Epithelial cell of proximal tubule (primary cell): ENCODE measurements around the gene OSBPL6. TPM values are rescaled to one million over a fixed set of nuclear protein-coding genes. Genes with fewer than 3 reads are reported as not detected.

Experiments used
- DNase-seq: peaks from one replicate; pipeline ENCODE4 v3.0.0-alpha.2; 2011; ENCODE audit warnings: low read depth
- H3K4me3 ChIP-seq: 2 replicates; pipeline ENCODE4 v1.5.1; 2011; ENCODE audit warnings: low read depth, mild to moderate bottlenecking, low read length
- CTCF ChIP-seq: conservative IDR thresholded peaks from 2 replicates; pipeline ENCODE4 v1.5.1; 2012; ENCODE audit warnings: low read depth, mild to moderate bottlenecking, low read length
- total RNA-seq: library from RNA; depleted of rRNA; stranded (reverse); fragments of >200 nt; gene quantifications from 2 replicates; pipeline ENCODE4 v1.2.3, GENCODE V29; 2015

OSBPL6 gene
- total RNA-seq, 1 donor from 2014 or later: 2.9 TPM

GRCh38 chr2:178385595-178386148 is 191.4 kb downstream of the OSBPL6 start:
- no peak for DNase-seq
- H3K4me3 ChIP-seq: no peak overlapping the region
- TF ChIP-seq CTCF: no peak

- DNase-seq: no peak
- no peak for TF ChIP-seq CTCF
- H3K4me3 ChIP-seq: no peak overlapping the region
Observed at GRCh38 chr2:178386986-178387597, 192.8 kb downstream of the OSBPL6 start.

GRCh38 chr2:178388287-178388686 is 194.0 kb downstream of the OSBPL6 start:
- TF ChIP-seq CTCF: no peak
- H3K4me3 ChIP-seq: no peak overlapping the region
- DNase-seq: no peak

- no peak for TF ChIP-seq CTCF
- DNase-seq: no peak
- H3K4me3 ChIP-seq: no peak overlapping the region
Observed at GRCh38 chr2:178391701-178392100, 197.4 kb downstream of the OSBPL6 start.

GRCh38 chr2:178392215-178392614 is 197.9 kb downstream of the OSBPL6 start:
- peak; percentile 36 for DNase-seq
- no peak for TF ChIP-seq CTCF

GRCh38 chr2:178394859-178395258 is 200.5 kb downstream of the OSBPL6 start:
- no peak for TF ChIP-seq CTCF
- H3K4me3 ChIP-seq: no peak overlapping the region
- no peak for DNase-seq

More at GRCh38 chr2:178392215-178392614, 197.9 kb downstream of the OSBPL6 start:
- no peak overlapping the region for H3K4me3 ChIP-seq

GRCh38 chr2:178395295-178395694 is 201.0 kb downstream of the OSBPL6 start:
- H3K4me3 ChIP-seq: no peak overlapping the region
- TF ChIP-seq CTCF: no peak
- DNase-seq: no peak
